Breast epithelium (tissue), 4 donors: Measurements from ENCODE around the gene FMNL3. TPM values are rescaled to one million over a fixed set of nuclear protein-coding genes. Genes with fewer than 3 reads are reported as not detected.

Source experiments
- DNase-seq, 2 donors: peaks; one replicate each; pipeline ENCODE4 v3.0.0-alpha.2; 2019; ENCODE audit warnings: low spot score in 2 of 2
- H3K27ac ChIP-seq, 2 donors: fragments of 200-600 bp; sonication (generic) in 1 of 2; one replicate each; pipeline ENCODE4 v1.5.1; 2016 to 2019; ENCODE audit warnings: mild to moderate bottlenecking in 1 of 2
- H3K27me3 ChIP-seq, 2 donors: fragments of 200-600 bp; sonication (generic) in 1 of 2; one replicate each; pipeline versions ENCODE4 v1.5.1 to v1.6.0; 2017 to 2019; ENCODE audit warnings: control low read depth in 1 of 2, mild to moderate bottlenecking in 1 of 2
- H3K36me3 ChIP-seq: fragments of 200-600 bp; one replicate; pipeline ENCODE4 v1.5.1; 2019
- H3K4me1 ChIP-seq, 2 donors: fragments of 200-600 bp; sonication (generic); one replicate each; pipeline ENCODE4 v1.5.1; 2016 to 2019; ENCODE audit warnings: control low read depth in 1 of 2
- H3K4me3 ChIP-seq, 3 donors: fragments of 200-600 bp; sonication (generic); 1 replicate in 2 of 3; 2 replicates in 1 of 3; pipeline ENCODE4 v1.5.1; 2016 to 2019; ENCODE audit warnings: mild to moderate bottlenecking in 3 of 3, moderate library complexity in 2 of 3
- H3K9me3 ChIP-seq, 2 donors: fragments of 200-600 bp; sonication (generic) in 1 of 2; one replicate each; pipeline ENCODE4 v1.5.1; 2016 to 2019; ENCODE audit warnings: control low read depth in 1 of 2
- POLR2A ChIP-seq: fragments of 450-650 bp; IDR thresholded peaks from one replicate; pipeline ENCODE4 v1.6.1; 2016; ENCODE audit warnings: antibody characterized with exemption, mild to moderate bottlenecking, moderate library complexity
- POLR2AphosphoS5 ChIP-seq, 3 donors: sonication (generic); formaldehyde crosslinking; IDR thresholded peaks; one replicate each; pipeline ENCODE4 v1.6.1; 2017; ENCODE audit warnings: antibody characterized with exemption in 3 of 3
- intact Hi-C: fragments of 100-400 bp; cut with DNase I; formaldehyde crosslinking; loops from one replicate; pipeline ENCODE4 v1.15.1; 2023; ENCODE audit warnings: low total_unique reads
- total RNA-seq, 3 donors: library from RNA; depleted of rRNA; stranded (reverse); fragments of >200 nt; gene quantifications; one replicate each; pipeline ENCODE4 v1.1.0, GENCODE V29; 2016
- TF ChIP-seq, protein P1 (sequence below), 3 donors: fragments of 450-650 bp; IDR thresholded peaks; one replicate each; pipeline ENCODE4 v1.5.1; 2016 to 2017; ENCODE audit warnings: antibody characterized with exemption in 3 of 3, mild to moderate bottlenecking in 3 of 3, moderate library complexity in 3 of 3

Gene FMNL3
- total RNA-seq, 3 donors from 2014 or later, result 9.8 to 13.8 (median 13.3) TPM

DNA sequence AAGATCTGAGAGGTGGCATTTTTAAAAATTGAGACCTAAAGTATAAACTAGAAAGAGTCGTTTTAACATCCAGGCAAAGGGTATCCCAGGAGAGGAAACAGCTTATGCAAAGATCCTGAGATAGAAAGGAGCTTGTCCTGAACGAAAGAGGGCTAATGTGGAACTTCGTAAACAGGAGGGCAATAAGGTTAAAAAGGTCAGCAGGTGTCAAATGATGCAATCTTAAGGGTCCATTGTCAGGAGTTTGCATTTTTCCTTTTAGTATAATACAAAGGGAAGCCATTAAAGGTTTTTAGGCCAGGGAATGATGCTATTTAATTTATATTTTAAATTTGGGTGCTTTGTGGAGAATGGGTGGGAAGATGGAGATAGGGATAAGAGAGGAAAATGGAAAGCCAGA, 14.4 kb downstream of the FMNL3 start:
- TF ChIP-seq POLR2AphosphoS5 (IDR thresholded peaks at IDR 0.05), result no peak
- TF ChIP-seq, protein P1, sequence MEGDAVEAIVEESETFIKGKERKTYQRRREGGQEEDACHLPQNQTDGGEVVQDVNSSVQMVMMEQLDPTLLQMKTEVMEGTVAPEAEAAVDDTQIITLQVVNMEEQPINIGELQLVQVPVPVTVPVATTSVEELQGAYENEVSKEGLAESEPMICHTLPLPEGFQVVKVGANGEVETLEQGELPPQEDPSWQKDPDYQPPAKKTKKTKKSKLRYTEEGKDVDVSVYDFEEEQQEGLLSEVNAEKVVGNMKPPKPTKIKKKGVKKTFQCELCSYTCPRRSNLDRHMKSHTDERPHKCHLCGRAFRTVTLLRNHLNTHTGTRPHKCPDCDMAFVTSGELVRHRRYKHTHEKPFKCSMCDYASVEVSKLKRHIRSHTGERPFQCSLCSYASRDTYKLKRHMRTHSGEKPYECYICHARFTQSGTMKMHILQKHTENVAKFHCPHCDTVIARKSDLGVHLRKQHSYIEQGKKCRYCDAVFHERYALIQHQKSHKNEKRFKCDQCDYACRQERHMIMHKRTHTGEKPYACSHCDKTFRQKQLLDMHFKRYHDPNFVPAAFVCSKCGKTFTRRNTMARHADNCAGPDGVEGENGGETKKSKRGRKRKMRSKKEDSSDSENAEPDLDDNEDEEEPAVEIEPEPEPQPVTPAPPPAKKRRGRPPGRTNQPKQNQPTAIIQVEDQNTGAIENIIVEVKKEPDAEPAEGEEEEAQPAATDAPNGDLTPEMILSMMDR (IDR thresholded peaks at IDR 0.05), result no peak
- no peak for TF ChIP-seq POLR2A
- DNase-seq, result no peak
- Histone ChIP-seq H3K4me3 (no peak overlapping the region), H3K4me1 (no peaks in the 10 kb centered on the region), H3K36me3 (no peaks in the 10 kb centered on the region), H3K27me3 (no peaks in the 10 kb centered on the region), H3K27ac (no peak overlapping the region), H3K9me3 (no peaks in the 10 kb centered on the region)
- intact Hi-C loops, result no loop called here

DNA sequence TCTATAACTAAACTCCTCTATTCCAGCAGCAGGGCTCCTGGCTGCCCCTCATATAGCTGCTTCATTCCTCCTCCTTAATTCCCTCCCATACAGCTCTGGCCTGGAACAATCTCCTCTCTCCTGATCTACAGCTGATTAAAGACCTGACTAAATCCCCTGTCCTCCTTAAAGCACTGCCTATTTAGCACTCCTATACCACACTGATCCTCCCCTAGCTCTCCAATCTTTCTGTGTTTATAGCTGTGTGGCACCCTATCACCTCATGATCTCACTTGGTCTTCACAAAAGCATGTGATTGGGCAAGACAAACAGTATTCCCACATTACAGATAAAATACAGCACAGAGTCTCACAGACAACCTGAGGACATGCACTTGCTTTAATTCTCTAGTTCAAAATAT, 17.4 kb downstream of the FMNL3 start:
- intact Hi-C loops, result no loop called here
- H3K27ac ChIP-seq, result no peak overlapping the region
- TF ChIP-seq, protein P1 (IDR thresholded peaks at IDR 0.05), result no peak
- no peaks in the 10 kb centered on the region for H3K27me3 ChIP-seq
- H3K36me3 ChIP-seq, result no peaks in the 10 kb centered on the region
- no peaks in the 10 kb centered on the region for H3K4me1 ChIP-seq
- H3K9me3 ChIP-seq, result no peaks in the 10 kb centered on the region
- no peak overlapping the region for H3K4me3 ChIP-seq
- no peak for DNase-seq

DNA sequence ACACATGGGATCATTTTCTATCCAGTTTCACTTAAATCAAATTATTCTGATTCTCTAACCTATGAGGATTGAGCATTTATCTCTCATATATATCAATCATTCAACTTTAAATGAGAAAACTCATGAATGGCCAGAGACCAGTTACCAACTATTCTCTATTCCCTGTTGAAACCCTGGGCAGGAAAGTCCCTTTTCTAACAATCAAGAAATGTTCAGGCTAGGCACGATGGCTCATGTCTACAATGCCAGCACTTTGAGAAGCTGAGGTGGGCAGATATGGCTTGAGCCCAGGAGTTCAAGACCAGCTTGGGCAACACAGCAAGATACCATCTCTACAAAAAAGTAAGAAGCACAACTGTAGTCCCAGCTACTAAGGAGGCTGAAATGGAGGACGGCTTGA, 18.0 kb downstream of the FMNL3 start:
- Histone ChIP-seq H3K9me3 (no peaks in the 10 kb centered on the region), H3K27ac (no peak overlapping the region), H3K4me1 (no peaks in the 10 kb centered on the region), H3K4me3 (no peak overlapping the region), H3K36me3 (no peaks in the 10 kb centered on the region), H3K27me3 (no peaks in the 10 kb centered on the region)
- TF ChIP-seq POLR2A (no peak), POLR2AphosphoS5 (IDR thresholded peaks at IDR 0.05) (no peak)
- TF ChIP-seq, protein P1 (IDR thresholded peaks at IDR 0.05), result no peak
- DNase-seq, result no peak
- intact Hi-C loops, result no loop called here

DNA sequence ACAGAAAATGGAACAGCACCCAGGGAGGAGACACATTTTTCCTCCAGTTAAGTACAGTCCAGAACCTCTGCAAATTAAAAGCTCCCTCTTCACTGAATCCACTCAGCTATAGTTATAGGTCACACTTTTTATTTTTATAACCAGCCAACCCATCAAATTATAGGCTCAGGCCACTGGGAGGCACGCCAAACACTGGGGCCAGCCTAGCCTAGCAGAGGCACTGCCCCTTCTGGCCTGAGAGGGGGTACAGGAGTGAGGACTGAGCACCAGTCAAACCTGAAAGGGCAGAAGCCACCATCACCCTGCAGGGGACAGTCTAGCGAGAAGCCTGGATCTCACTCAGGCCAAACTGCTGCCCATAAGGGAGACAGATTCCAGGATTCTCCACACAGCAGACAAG, 19.3 kb downstream of the FMNL3 start:
- intact Hi-C loops, result no loop called here
- no peak for TF ChIP-seq POLR2AphosphoS5 (IDR thresholded peaks at IDR 0.05)
- TF ChIP-seq, protein P1 (IDR thresholded peaks at IDR 0.05), result no peak
- TF ChIP-seq POLR2A, result no peak
- Histone ChIP-seq H3K27me3 (no peaks in the 10 kb centered on the region), H3K4me1 (no peaks in the 10 kb centered on the region), H3K9me3 (no peaks in the 10 kb centered on the region), H3K36me3 (no peaks in the 10 kb centered on the region), H3K4me3 (no peak overlapping the region), H3K27ac (no peak overlapping the region)
- DNase-seq, result no peak

DNA sequence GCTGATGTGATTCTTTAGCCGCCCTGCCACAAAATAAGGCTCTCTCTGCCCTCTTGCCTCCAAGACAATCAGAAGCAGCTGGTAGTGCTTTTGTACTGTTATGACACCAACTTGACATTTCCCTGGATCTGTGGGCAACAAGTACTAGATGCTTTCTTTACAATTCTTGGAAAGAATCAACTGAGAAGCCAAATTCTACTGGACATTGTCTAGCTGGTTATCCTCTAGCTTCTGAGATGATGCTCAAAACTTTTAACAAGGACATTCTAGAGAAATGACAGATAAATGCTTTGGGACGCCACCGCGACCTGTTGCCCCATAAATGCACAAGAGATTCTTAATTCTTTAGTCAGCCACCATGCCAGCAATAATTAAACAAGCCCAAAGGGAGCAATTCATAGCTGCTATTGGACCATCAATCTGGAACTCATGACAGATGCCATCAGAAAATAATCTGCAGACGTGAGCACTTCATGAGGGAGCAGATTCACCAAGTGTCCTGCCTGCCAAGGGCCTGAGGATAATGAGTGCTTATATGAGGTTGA, 22.8 kb downstream of the FMNL3 start:
- no peaks in the 10 kb centered on the region for H3K4me1 ChIP-seq
- no peak overlapping the region for H3K27ac ChIP-seq
- TF ChIP-seq POLR2AphosphoS5 (IDR thresholded peaks at IDR 0.05) (no peak), POLR2A (no peak)
- TF ChIP-seq, protein P1 (IDR thresholded peaks at IDR 0.05), result no peak
- intact Hi-C loops, result no loop called here
- no peaks in the 10 kb centered on the region for H3K27me3 ChIP-seq
- no peak for DNase-seq
- H3K36me3 ChIP-seq, result no peaks in the 10 kb centered on the region
- H3K9me3 ChIP-seq, result no peaks in the 10 kb centered on the region
- no peak overlapping the region for H3K4me3 ChIP-seq
